Left kidney (tissue), 2 donors: ENCODE data around the gene RAB7A. TPM values are rescaled to one million over a fixed set of nuclear protein-coding genes. Genes with fewer than 3 reads are reported as not detected.

Experiments
- DNase-seq: peaks from one replicate; pipeline ENCODE4 v3.0.0-alpha.2; 2013
- polyA plus RNA-seq: library from polyadenylated mRNA; unstranded; fragments of 120-200 nt; gene quantifications from one replicate; pipeline ENCODE4 v1.2.1, GENCODE V29; 2013; ENCODE audit not compliant: insufficient read length

The RAB7A gene
- polyA plus RNA-seq, 1 donor, result 262 TPM

GRCh38 chr3:128848936-128849335 is 123.0 kb downstream of the RAB7A start:
- no peak for DNase-seq

GRCh38 chr3:128849911-128850455 is 124.0 kb downstream of the RAB7A start:
- no peak for DNase-seq

- no peak for DNase-seq
Observed at GRCh38 chr3:128850544-128850943, 124.6 kb downstream of the RAB7A start.

- DNase-seq, result no peak
Observed at GRCh38 chr3:128851601-128852000, 125.6 kb downstream of the RAB7A start.

GRCh38 chr3:128853826-128854225 is 127.8 kb downstream of the RAB7A start:
- DNase-seq, result no peak

- no peak for DNase-seq
Observed at GRCh38 chr3:128854475-128854874, 128.5 kb downstream of the RAB7A start.

GRCh38 chr3:128855569-128855968 is 129.6 kb downstream of the RAB7A start:
- DNase-seq, result no peak

GRCh38 chr3:128858167-128858566 is 132.2 kb downstream of the RAB7A start:
- no peak for DNase-seq

GRCh38 chr3:128859630-128860029 is 133.6 kb downstream of the RAB7A start:
- DNase-seq, result no peak

GRCh38 chr3:128861491-128861890 is 135.5 kb downstream of the RAB7A start:
- no peak for DNase-seq

GRCh38 chr3:128863560-128863959 is 137.6 kb downstream of the RAB7A start:
- DNase-seq, result no peak

Other genes starting within 250 kb of the RAB7A start
- gene GATA2, start 233.0 kb upstream of the RAB7A start, polyA plus RNA-seq, result 32.1 TPM
- 203 TPM for gene RPN1, start 75.4 kb upstream of the RAB7A start, polyA plus RNA-seq
- 50.7 TPM for gene ACAD9, start 153.4 kb downstream of the RAB7A start, polyA plus RNA-seq